Measurements from ENCODE around the gene HLA-DPB1.
A peak's percentile ranks its signal among the peaks of the same experiment; 100 is the strongest.

Gene HLA-DPB1

GRCh38 chr6:33079580-33079979 lies 3.8 kb downstream of the HLA-DPB1 start:
- Histone ChIP-seq H3K4me1 (ENCODE audit: control insufficient read depth in 5 of 5, insufficient read depth in 5 of 5, low read length in 5 of 5) (peaks cover 3 to 62% (median 16%) of the 10 kb centered on the region in 5 donors), H3K27me3 (ENCODE audit: control insufficient read depth in 5 of 5, insufficient read depth in 4 of 5, low read length in 5 of 5) (peaks cover 0 to 12% (median 0%) of the 10 kb centered on the region in 5 donors), H3K36me3 (ENCODE audit: control insufficient read depth in 5 of 5, insufficient read depth in 5 of 5, low read length in 5 of 5) (peaks cover 0 to 14% (median 3%) of the 10 kb centered on the region in 5 donors), H3K27ac (ENCODE audit: low read depth, low read length) (peak overlapping the region; percentile 38), H3K9me3 (ENCODE audit: control insufficient read depth in 5 of 5, low read length in 5 of 5) (no peaks in the 10 kb centered on the region), H3K4me3 (ENCODE audit: low read depth in 1 of 5, low read length in 5 of 5) (peak overlapping the region in 1 of 5 donors; percentile 70), H3K9ac (ENCODE audit: low read length in 5 of 5) (no peak overlapping the region)

- Histone ChIP-seq H3K9ac (ENCODE audit: low read length in 5 of 5) (peak overlapping the region in 4 of 5 donors; percentile 39 to 64 (median 60)), H3K27ac (ENCODE audit: low read depth, low read length) (peak overlapping the region; percentile 38), H3K27me3 (ENCODE audit: control insufficient read depth in 5 of 5, insufficient read depth in 4 of 5, low read length in 5 of 5) (peaks cover 0 to 12% (median 0%) of the 10 kb centered on the region in 5 donors), H3K36me3 (ENCODE audit: control insufficient read depth in 5 of 5, insufficient read depth in 5 of 5, low read length in 5 of 5) (peaks cover 0 to 22% (median 9%) of the 10 kb centered on the region in 5 donors), H3K4me3 (ENCODE audit: low read depth in 1 of 5, low read length in 5 of 5) (peak overlapping the region; percentile 44 to 70 (median 63)), H3K9me3 (ENCODE audit: control insufficient read depth in 5 of 5, low read length in 5 of 5) (no peaks in the 10 kb centered on the region), H3K4me1 (ENCODE audit: control insufficient read depth in 5 of 5, insufficient read depth in 5 of 5, low read length in 5 of 5) (peaks cover 3 to 58% (median 16%) of the 10 kb centered on the region in 5 donors)
Measured at GRCh38 chr6:33080127-33081089, 4.6 kb downstream of the HLA-DPB1 start.

- H3K27ac ChIP-seq (ENCODE audit: low read depth, low read length) = peak overlapping the region; percentile 38
- peak overlapping the region in 4 of 5 donors; percentile 44 to 70 (median 65) for H3K4me3 ChIP-seq (ENCODE audit: low read depth in 1 of 5, low read length in 5 of 5)
- peak overlapping the region in 3 of 5 donors; percentile 55 to 64 (median 64) for H3K9ac ChIP-seq (ENCODE audit: low read length in 5 of 5)
- H3K36me3 ChIP-seq (ENCODE audit: control insufficient read depth in 5 of 5, insufficient read depth in 5 of 5, low read length in 5 of 5) = peaks cover 0 to 31% (median 18%) of the 10 kb centered on the region in 5 donors
- peaks cover 0 to 11% (median 0%) of the 10 kb centered on the region in 5 donors for H3K27me3 ChIP-seq (ENCODE audit: control insufficient read depth in 5 of 5, insufficient read depth in 4 of 5, low read length in 5 of 5)
- peaks cover 2 to 51% (median 14%) of the 10 kb centered on the region in 5 donors for H3K4me1 ChIP-seq (ENCODE audit: control insufficient read depth in 5 of 5, insufficient read depth in 5 of 5, low read length in 5 of 5)
- H3K9me3 ChIP-seq (ENCODE audit: control insufficient read depth in 5 of 5, low read length in 5 of 5) = no peaks in the 10 kb centered on the region
Measured at GRCh38 chr6:33081098-33081824, 5.5 kb downstream of the HLA-DPB1 start.

- Histone ChIP-seq H3K36me3 (ENCODE audit: control insufficient read depth in 5 of 5, insufficient read depth in 5 of 5, low read length in 5 of 5) (peaks cover 0 to 45% (median 21%) of the 10 kb centered on the region in 5 donors), H3K4me1 (ENCODE audit: control insufficient read depth in 5 of 5, insufficient read depth in 5 of 5, low read length in 5 of 5) (peaks cover 0 to 44% (median 14%) of the 10 kb centered on the region in 5 donors), H3K27me3 (ENCODE audit: control insufficient read depth in 5 of 5, insufficient read depth in 4 of 5, low read length in 5 of 5) (peaks cover 0 to 11% (median 0%) of the 10 kb centered on the region in 5 donors), H3K4me3 (ENCODE audit: low read depth in 1 of 5, low read length in 5 of 5) (no peak overlapping the region), H3K9ac (ENCODE audit: low read length in 5 of 5) (no peak overlapping the region), H3K9me3 (ENCODE audit: control insufficient read depth in 5 of 5, low read length in 5 of 5) (no peaks in the 10 kb centered on the region), H3K27ac (ENCODE audit: low read depth, low read length) (peak overlapping the region; percentile 9)
Measured at GRCh38 chr6:33082702-33083101, 6.9 kb downstream of the HLA-DPB1 start.

- Histone ChIP-seq H3K9ac (ENCODE audit: low read length in 5 of 5) (no peak overlapping the region), H3K27me3 (ENCODE audit: control insufficient read depth in 5 of 5, insufficient read depth in 4 of 5, low read length in 5 of 5) (peaks cover 0 to 2% (median 0%) of the 10 kb centered on the region in 5 donors), H3K27ac (ENCODE audit: low read depth, low read length) (no peak overlapping the region), H3K4me1 (ENCODE audit: control insufficient read depth in 5 of 5, insufficient read depth in 5 of 5, low read length in 5 of 5) (peaks cover 0 to 22% (median 3%) of the 10 kb centered on the region in 5 donors), H3K4me3 (ENCODE audit: low read depth in 1 of 5, low read length in 5 of 5) (no peak overlapping the region), H3K36me3 (ENCODE audit: control insufficient read depth in 5 of 5, insufficient read depth in 5 of 5, low read length in 5 of 5) (peaks cover 0 to 48% (median 21%) of the 10 kb centered on the region in 5 donors), H3K9me3 (ENCODE audit: control insufficient read depth in 5 of 5, low read length in 5 of 5) (peaks cover 0 to 2% (median 0%) of the 10 kb centered on the region in 5 donors)
Measured at GRCh38 chr6:33085627-33086026, 9.8 kb downstream of the HLA-DPB1 start.

- no peak overlapping the region for H3K9ac ChIP-seq (ENCODE audit: low read length in 5 of 5)
- H3K27me3 ChIP-seq (ENCODE audit: control insufficient read depth in 5 of 5, insufficient read depth in 4 of 5, low read length in 5 of 5) = peaks cover 0 to 3% (median 0%) of the 10 kb centered on the region in 5 donors
- peaks cover 0 to 44% (median 21%) of the 10 kb centered on the region in 5 donors for H3K36me3 ChIP-seq (ENCODE audit: control insufficient read depth in 5 of 5, insufficient read depth in 5 of 5, low read length in 5 of 5)
Measured at GRCh38 chr6:33088258-33088930, 12.6 kb downstream of the HLA-DPB1 start.

GRCh38 chr6:33088931-33089620 lies 13.3 kb downstream of the HLA-DPB1 start:
- H3K4me3 ChIP-seq (ENCODE audit: low read depth in 1 of 5, low read length in 5 of 5) = no peak overlapping the region
- no peak overlapping the region for H3K9ac ChIP-seq (ENCODE audit: low read length in 5 of 5)
- H3K4me1 ChIP-seq (ENCODE audit: control insufficient read depth in 5 of 5, insufficient read depth in 5 of 5, low read length in 5 of 5) = peaks cover 0 to 4% (median 0%) of the 10 kb centered on the region in 5 donors
- peaks cover 0 to 2% (median 0%) of the 10 kb centered on the region in 5 donors for H3K9me3 ChIP-seq (ENCODE audit: control insufficient read depth in 5 of 5, low read length in 5 of 5)
- peaks cover 0 to 38% (median 21%) of the 10 kb centered on the region in 5 donors for H3K36me3 ChIP-seq (ENCODE audit: control insufficient read depth in 5 of 5, insufficient read depth in 5 of 5, low read length in 5 of 5)
- no peak overlapping the region for H3K27ac ChIP-seq (ENCODE audit: low read depth, low read length)
- H3K27me3 ChIP-seq (ENCODE audit: control insufficient read depth in 5 of 5, insufficient read depth in 4 of 5, low read length in 5 of 5) = peaks cover 0 to 3% (median 0%) of the 10 kb centered on the region in 5 donors

More at GRCh38 chr6:33088258-33088930, 12.6 kb downstream of the HLA-DPB1 start:
- Histone ChIP-seq H3K27ac (ENCODE audit: low read depth, low read length) (no peak overlapping the region), H3K4me3 (ENCODE audit: low read depth in 1 of 5, low read length in 5 of 5) (no peak overlapping the region), H3K4me1 (ENCODE audit: control insufficient read depth in 5 of 5, insufficient read depth in 5 of 5, low read length in 5 of 5) (peaks cover 0 to 4% (median 0%) of the 10 kb centered on the region in 5 donors), H3K9me3 (ENCODE audit: control insufficient read depth in 5 of 5, low read length in 5 of 5) (peaks cover 0 to 2% (median 0%) of the 10 kb centered on the region in 5 donors)

- H3K4me1 ChIP-seq (ENCODE audit: control insufficient read depth in 5 of 5, insufficient read depth in 5 of 5, low read length in 5 of 5) = peaks cover 0 to 4% (median 0%) of the 10 kb centered on the region in 5 donors
- no peak overlapping the region for H3K4me3 ChIP-seq (ENCODE audit: low read depth in 1 of 5, low read length in 5 of 5)
- peaks cover 0 to 6% (median 0%) of the 10 kb centered on the region in 5 donors for H3K27me3 ChIP-seq (ENCODE audit: control insufficient read depth in 5 of 5, insufficient read depth in 4 of 5, low read length in 5 of 5)
- no peak overlapping the region for H3K9ac ChIP-seq (ENCODE audit: low read length in 5 of 5)
- peaks cover 0 to 4% (median 0%) of the 10 kb centered on the region in 5 donors for H3K9me3 ChIP-seq (ENCODE audit: control insufficient read depth in 5 of 5, low read length in 5 of 5)
- H3K27ac ChIP-seq (ENCODE audit: low read depth, low read length) = no peak overlapping the region
- H3K36me3 ChIP-seq (ENCODE audit: control insufficient read depth in 5 of 5, insufficient read depth in 5 of 5, low read length in 5 of 5) = peaks cover 0 to 11% (median 7%) of the 10 kb centered on the region in 5 donors
Measured at GRCh38 chr6:33091957-33092356, 16.2 kb downstream of the HLA-DPB1 start.

GRCh38 chr6:33092385-33092784 lies 16.6 kb downstream of the HLA-DPB1 start:
- Histone ChIP-seq H3K4me1 (ENCODE audit: control insufficient read depth in 5 of 5, insufficient read depth in 5 of 5, low read length in 5 of 5) (peaks cover 0 to 4% (median 0%) of the 10 kb centered on the region in 5 donors), H3K4me3 (ENCODE audit: low read depth in 1 of 5, low read length in 5 of 5) (no peak overlapping the region), H3K27ac (ENCODE audit: low read depth, low read length) (no peak overlapping the region), H3K9me3 (ENCODE audit: control insufficient read depth in 5 of 5, low read length in 5 of 5) (peaks cover 0 to 8% (median 0%) of the 10 kb centered on the region in 5 donors), H3K9ac (ENCODE audit: low read length in 5 of 5) (no peak overlapping the region), H3K36me3 (ENCODE audit: control insufficient read depth in 5 of 5, insufficient read depth in 5 of 5, low read length in 5 of 5) (peaks cover 0 to 6% (median 6%) of the 10 kb centered on the region in 5 donors), H3K27me3 (ENCODE audit: control insufficient read depth in 5 of 5, insufficient read depth in 4 of 5, low read length in 5 of 5) (peaks cover 0 to 9% (median 0%) of the 10 kb centered on the region in 5 donors)

Data from subcutaneous abdominal adipose tissue (tissue), 5 donors.